AG09309 (cell line): ENCODE results near the gene TEPSIN.

Experiments used
- DNase-seq: peaks from one replicate; pipeline ENCODE4 v3.0.0-alpha.2; 2010; ENCODE audit warnings: low read depth
- H3K4me3 ChIP-seq: 2 replicates; pipeline ENCODE4 v1.5.1; 2011; ENCODE audit warnings: mild to moderate bottlenecking, low read depth, low read length, moderate library complexity; ENCODE audit not compliant: control insufficient read depth
- TF ChIP-seq, protein P1 (sequence below): IDR thresholded peaks from 2 replicates; pipeline ENCODE4 v1.5.1; 2011; ENCODE audit warnings: mild to moderate bottlenecking, low read depth, low read length, inconsistent platforms; ENCODE audit not compliant: insufficient read depth, control insufficient read depth; ENCODE audit errors: missing control alignments

The TEPSIN gene

DNA sequence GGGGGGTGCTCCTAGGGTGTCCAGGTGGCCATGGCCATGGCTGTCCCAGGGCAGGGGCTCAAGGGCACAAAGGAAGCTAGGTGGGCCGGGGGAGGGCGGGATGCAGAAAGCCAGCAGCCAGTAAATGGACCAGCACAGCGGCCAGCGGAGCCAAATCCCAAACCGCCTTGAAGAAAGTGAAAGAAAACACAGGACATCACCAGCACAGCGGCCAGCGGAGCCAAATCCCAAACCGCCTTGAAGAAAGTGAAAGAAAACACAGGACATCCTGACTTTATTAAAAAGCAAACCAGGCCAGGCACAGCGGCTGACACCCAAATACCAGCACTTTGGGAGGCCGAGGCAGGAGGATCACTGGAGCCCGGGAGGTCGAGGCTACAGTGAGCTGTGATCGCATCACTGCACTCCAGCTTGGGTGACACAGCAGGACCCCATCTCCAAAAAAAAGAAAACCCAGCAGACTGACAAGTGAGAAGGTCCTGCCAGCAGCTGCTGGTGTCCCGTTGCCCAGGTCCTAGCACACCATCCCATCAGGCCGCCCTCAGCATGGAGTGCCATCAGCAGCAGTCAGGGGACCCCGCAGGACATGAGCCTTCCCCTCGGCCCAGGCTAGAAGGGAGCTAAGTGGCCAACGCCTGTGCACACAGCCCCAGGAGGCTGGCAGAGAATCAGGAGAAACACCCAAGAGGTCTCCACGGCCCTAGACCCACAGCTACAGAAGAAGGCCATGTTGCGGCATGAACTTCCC, 39.3 kb upstream of the TEPSIN start:
- H3K4me3 ChIP-seq = no peak overlapping the region
- no peak for DNase-seq
- TF ChIP-seq, protein P1, sequence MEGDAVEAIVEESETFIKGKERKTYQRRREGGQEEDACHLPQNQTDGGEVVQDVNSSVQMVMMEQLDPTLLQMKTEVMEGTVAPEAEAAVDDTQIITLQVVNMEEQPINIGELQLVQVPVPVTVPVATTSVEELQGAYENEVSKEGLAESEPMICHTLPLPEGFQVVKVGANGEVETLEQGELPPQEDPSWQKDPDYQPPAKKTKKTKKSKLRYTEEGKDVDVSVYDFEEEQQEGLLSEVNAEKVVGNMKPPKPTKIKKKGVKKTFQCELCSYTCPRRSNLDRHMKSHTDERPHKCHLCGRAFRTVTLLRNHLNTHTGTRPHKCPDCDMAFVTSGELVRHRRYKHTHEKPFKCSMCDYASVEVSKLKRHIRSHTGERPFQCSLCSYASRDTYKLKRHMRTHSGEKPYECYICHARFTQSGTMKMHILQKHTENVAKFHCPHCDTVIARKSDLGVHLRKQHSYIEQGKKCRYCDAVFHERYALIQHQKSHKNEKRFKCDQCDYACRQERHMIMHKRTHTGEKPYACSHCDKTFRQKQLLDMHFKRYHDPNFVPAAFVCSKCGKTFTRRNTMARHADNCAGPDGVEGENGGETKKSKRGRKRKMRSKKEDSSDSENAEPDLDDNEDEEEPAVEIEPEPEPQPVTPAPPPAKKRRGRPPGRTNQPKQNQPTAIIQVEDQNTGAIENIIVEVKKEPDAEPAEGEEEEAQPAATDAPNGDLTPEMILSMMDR = no peak

DNA sequence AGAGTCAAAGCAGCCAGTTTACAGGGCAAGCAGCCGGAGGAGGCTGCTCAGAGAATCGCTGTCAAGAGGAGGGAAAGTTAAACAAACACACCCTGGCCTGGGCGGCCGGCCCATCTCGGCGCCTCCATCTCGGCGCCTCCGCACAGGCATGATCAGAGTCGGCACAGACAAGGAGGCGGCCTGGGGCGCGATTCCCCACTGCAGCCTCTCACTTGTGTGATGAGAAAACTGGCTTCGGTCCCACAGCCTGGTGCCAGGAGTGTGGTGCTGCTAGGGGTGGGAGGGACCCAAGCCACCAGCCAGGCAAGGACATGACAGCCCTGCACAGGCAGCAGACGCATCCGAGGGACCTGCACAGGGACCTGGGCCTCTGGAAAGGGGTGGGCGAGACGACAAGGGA, 38.6 kb upstream of the TEPSIN start:
- TF ChIP-seq, protein P1 = no peak
- H3K4me3 ChIP-seq = no peak overlapping the region
- DNase-seq = no peak

DNA sequence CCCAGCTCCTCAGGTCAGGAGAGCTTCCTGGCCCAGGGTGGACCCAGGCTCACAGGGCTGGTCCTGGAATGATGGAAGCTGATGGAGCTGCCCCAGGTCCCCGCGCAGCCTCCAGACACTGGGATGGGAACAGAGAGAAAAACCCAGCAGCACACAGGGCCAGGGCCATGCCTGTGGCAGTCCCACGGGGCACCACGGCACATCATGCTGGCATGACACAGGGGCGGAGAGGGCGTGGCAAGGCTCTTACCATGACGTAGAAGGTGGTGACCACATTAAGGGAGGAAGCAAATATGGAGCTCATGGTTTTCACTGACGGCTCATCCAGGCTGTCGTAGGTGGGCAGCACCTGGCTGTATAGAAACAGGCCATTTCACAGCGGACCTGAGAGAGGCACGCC, 37.9 kb upstream of the TEPSIN start:
- no peak for DNase-seq
- TF ChIP-seq, protein P1 = no peak
- H3K4me3 ChIP-seq = no peak overlapping the region

DNA sequence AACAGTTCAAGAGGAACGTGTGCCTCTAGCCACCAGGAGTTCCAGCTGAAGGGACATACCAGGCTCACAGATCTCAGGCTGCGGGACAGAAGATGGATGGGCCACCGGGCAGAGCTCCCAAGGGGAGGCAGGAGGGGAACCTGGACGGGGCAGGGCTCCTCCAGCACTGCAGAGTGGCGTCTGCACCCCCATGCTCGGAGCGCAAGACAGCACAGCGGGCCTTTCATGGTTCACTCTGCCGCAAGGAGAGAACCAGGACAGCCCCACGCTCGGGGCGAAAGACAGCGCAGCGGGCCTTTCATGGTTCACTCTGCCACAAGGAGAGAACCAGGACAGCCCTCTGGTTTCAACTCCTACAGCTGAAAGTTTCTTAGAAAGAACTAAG, 35.6 kb upstream of the TEPSIN start:
- no peak overlapping the region for H3K4me3 ChIP-seq
- TF ChIP-seq, protein P1 = no peak
- DNase-seq = no peak

DNA sequence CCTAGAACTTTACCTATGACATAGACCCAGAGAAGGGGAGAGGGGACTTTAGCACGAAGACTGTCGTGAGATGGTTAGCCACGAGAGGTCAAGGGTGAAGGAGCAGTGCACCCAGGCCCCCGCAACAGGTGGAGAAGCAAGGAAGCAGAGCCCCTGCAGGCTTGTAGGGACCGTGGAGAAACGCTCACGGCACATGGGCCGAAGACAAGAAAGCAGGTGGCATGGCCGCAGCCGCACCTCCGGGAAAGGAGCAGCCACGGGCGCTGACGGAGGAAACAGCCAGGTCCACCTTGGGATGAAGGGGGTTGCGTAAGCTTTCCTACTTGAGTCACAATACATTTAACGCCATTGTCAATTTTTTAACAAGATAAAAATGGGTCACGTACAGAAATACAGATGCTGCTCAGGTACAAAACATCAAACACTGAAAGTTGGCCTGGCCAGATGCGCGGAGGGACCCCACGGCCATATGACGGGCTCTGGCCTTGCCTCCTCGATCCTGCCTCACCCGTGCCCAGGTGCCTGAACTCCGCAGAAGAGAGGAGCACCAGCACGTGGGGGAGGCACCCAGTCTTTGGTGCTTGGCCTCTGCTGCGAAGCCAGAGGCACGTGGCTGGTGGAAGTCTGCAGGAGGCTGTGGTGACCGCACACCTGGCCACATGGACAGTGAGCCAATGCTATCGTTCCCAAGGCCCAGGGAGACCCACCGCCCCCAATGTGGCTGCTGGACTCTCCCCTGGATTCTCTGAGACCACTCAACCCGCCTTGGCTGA, 35.0 kb upstream of the TEPSIN start:
- no peak for DNase-seq
- TF ChIP-seq, protein P1 = no peak
- H3K4me3 ChIP-seq = no peak overlapping the region

DNA sequence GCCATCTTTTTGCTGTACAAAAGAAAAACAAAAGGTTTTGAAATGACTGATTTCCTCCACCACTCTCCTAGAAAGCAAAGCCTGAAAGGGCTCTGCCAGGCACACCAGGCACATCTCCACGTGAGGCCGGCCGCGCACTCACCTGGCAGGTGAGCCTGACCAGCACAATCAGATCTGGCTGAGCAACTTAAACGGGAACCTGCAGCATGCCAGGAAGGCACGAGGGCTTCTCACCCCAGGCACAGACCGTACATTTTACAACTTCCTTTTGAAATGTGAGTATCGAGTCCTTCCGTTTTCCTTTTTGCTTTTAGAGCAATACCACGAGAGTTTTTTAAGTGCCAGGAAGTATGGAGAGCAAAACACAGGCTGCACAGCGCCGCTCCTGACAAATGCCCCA, 33.8 kb upstream of the TEPSIN start:
- no peak for DNase-seq
- no peak overlapping the region for H3K4me3 ChIP-seq
- TF ChIP-seq, protein P1 = no peak

DNA sequence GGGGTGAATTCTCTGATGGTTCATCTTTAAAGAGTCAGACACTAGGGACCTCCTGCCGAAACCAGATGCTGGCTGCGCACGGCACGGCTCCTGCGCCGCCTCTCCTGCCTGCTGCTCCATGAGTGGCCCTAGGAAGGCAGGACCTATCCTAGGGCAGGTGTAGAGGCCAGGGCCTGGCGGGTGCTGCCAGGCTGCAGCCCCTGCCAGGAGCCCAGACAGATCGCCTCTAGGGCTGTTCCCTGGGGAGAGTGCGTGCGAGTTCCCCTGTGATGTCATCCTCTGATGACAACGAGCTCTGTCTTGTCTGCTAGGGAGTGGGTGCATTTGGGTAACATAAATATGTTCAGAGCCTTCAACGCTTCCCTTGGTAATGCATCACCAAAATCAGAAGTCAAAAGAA, 32.4 kb upstream of the TEPSIN start:
- TF ChIP-seq, protein P1 = no peak
- DNase-seq = no peak
- no peak overlapping the region for H3K4me3 ChIP-seq
